ENCODE data around the gene DYNC1I1.

The DYNC1I1 gene

DNA sequence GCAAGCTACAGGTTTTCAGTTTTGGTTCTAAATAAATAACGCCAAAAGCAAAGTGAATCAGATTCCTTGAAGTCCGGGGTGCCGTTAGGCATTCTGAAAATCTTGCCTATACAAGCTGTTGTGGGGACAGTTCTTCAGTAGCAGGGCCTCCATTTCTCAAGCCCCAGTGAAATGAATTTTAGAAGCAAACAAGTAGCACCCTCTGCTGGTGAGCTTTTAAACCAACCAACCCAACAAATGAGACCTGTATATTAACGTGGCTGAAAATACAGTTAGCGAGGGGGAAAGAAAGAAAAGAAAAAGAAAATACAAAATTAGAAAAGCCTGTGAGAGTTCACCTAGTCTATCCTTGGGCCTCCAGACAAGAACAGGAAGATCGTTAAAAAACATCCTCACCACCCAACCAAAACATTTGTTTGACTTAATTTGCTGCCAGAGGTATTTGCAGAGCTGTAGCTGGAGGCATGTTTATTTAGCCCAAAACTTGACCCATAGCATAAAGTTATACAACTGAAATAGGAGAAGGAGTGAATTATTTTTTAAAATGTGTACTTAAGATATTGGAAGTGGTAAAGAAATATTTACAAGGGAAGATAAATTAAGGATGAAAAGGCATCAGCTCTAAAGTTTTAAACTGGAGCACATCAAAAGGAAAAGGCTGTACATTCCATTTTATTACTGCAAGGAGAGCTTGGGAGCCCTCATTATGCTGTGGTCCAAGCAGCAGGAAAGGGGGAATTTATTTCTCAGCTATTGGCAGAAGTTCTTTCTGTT is 98.9 kb downstream of the DYNC1I1 start:
- no peak overlapping the region for H3K4me3 ChIP-seq (ENCODE audit: low read length)
- peak; percentile 70 for TF ChIP-seq CTCF (conservative IDR thresholded peaks at IDR 0.05; ENCODE audit: low read depth, low read length)
- DNase-seq (ENCODE audit: low read depth) = no peak

DNA sequence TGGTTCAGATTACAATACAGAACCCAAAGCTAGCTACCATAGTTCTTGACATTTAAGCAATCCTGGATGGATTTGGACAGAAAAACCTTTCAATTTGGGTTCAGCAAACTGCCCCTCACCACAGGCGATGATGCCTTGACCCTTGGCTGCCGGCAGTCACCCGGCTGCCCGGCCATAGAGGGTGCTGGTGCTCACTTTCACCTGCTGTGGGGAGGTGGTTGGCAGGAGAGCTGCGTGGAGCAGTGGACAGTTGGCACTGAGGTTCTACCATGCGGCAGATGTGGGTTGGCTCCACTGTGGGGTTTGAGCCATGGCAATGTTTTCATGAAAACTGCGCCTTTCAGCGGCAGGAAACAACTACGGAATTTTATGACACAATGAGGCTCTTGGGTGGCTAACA is 99.5 kb downstream of the DYNC1I1 start:
- H3K4me3 ChIP-seq (ENCODE audit: low read length) = no peak overlapping the region
- DNase-seq (ENCODE audit: low read depth) = no peak
- no peak for TF ChIP-seq CTCF (conservative IDR thresholded peaks at IDR 0.05; ENCODE audit: low read depth, low read length)

GRCh38 chr7:95874129-95874528 is 101.8 kb downstream of the DYNC1I1 start:
- TF ChIP-seq CTCF (conservative IDR thresholded peaks at IDR 0.05; ENCODE audit: low read depth, low read length) = no peak
- DNase-seq (ENCODE audit: low read depth) = no peak
- no peak overlapping the region for H3K4me3 ChIP-seq (ENCODE audit: low read length)

GRCh38 chr7:95874541-95875265 is 102.3 kb downstream of the DYNC1I1 start:
- DNase-seq (ENCODE audit: low read depth) = no peak
- TF ChIP-seq CTCF (conservative IDR thresholded peaks at IDR 0.05; ENCODE audit: low read depth, low read length) = no peak
- no peak overlapping the region for H3K4me3 ChIP-seq (ENCODE audit: low read length)

DNA sequence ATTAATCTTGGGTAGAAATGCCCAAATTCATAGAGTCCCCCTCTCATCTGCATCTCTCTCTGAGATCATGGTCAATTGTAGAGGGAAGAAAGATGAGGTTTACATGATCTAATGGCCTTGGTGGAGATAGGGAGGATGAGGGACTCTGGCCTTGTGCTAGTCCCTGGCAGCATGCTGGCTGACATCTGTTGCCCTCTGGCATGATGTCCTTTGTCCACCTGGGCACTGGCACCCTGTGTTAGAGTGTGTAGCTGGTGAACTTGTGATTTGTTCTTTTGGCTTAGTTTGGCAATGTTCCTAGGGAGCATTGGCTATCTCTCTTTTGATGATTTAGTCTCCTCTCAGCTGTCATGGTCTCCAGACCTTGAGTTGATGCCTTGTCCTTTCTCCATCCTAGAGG is 103.2 kb downstream of the DYNC1I1 start:
- TF ChIP-seq CTCF (conservative IDR thresholded peaks at IDR 0.05; ENCODE audit: low read depth, low read length) = no peak
- H3K4me3 ChIP-seq (ENCODE audit: low read length) = no peak overlapping the region
- DNase-seq (ENCODE audit: low read depth) = no peak

DNA sequence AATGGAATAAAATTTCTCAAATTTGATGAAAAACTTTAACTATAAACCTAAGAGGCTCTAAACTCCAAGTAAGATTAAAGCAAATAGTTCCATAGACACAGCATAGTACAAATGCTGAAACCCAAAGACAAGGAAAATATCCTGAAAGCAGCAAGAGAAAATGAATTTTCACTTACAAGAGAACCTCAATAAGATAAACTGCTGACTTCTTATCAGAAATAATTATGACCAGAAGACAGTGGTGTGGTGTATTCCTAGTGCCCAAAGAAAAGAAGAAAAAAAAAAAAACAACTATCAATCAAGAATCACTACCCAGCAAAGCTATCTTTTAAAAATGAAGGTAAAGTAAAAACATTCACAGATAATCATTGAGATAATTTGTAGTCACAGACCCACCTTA is 106.3 kb downstream of the DYNC1I1 start:
- TF ChIP-seq CTCF (conservative IDR thresholded peaks at IDR 0.05; ENCODE audit: low read depth, low read length) = no peak
- DNase-seq (ENCODE audit: low read depth) = no peak
- H3K4me3 ChIP-seq (ENCODE audit: low read length) = no peak overlapping the region

DNA sequence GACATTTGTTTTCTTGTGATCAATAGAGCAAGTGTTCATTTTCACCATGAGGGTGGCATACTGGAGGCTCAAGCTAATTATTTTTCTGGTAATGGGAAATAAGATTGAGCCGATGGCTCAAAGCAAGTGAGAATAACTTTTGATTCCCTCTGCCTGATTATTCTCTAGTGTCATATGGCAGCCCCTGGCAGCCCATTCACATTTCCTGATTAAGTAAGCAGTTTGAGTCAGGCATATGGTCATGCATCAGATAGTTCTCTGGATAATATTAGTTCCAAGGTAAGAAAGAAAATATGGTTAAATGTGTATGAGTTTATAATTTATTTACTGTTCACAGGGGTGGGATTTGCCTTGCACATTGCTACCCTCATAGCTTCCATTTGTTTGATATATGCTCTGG is 109.2 kb downstream of the DYNC1I1 start:
- DNase-seq (ENCODE audit: low read depth) = no peak
- TF ChIP-seq CTCF (conservative IDR thresholded peaks at IDR 0.05; ENCODE audit: low read depth, low read length) = no peak
- no peak overlapping the region for H3K4me3 ChIP-seq (ENCODE audit: low read length)
